Measurements from ENCODE around the gene LPIN1.
A peak's percentile ranks its signal among the peaks of the same experiment; 100 is the strongest.
"Not testable (repeated sequence)": the region's sequence is repeated elsewhere in the genome, so short reads cannot be mapped to it uniquely, and the experiment has no call there.

The LPIN1 gene

DNA sequence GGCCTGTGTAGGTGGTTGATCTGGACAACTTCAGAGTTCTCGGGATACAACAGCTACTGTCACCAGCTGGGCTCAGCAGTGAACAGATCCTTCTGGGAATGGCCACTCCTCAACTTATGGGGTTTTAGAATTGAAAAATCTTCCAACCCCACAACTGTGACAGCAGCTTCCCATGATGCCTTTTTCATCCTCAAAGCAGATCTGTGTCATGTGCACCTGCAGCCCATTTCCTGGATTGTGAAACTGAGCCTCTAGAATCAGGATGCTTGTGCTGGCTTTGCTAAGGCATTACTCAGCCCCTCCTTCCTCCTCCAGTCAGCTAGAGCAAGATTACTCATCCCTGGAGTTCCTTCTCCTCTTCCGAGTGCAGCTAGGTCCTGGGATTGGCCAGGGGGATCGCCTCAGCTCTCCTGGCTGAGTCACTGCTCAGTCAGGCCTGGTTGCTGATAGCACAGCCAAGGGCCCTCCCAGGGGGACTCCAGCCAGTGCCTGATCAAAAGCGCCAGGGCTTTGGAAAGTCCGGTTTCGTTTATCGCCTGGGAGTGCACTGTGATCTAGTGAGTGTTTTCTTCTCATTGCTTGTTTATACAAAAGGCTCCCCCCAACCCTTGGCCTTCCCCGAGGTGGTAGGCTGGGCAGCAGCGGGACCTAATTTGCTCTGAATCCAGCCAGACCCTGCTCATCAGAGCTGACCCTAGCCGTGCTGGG, 2.4 kb upstream of the LPIN1 start:
- peak; percentile 69 for DNase-seq (ENCODE audit: low spot score)

- no peak for DNase-seq (ENCODE audit: low spot score)
These were observed 1.6 kb upstream of the LPIN1 start for GRCh38 chr2:11744631-11745394.

- DNase-seq (ENCODE audit: low spot score), result no peak
These were observed 638 bp upstream of the LPIN1 start for GRCh38 chr2:11745613-11746375.

DNA sequence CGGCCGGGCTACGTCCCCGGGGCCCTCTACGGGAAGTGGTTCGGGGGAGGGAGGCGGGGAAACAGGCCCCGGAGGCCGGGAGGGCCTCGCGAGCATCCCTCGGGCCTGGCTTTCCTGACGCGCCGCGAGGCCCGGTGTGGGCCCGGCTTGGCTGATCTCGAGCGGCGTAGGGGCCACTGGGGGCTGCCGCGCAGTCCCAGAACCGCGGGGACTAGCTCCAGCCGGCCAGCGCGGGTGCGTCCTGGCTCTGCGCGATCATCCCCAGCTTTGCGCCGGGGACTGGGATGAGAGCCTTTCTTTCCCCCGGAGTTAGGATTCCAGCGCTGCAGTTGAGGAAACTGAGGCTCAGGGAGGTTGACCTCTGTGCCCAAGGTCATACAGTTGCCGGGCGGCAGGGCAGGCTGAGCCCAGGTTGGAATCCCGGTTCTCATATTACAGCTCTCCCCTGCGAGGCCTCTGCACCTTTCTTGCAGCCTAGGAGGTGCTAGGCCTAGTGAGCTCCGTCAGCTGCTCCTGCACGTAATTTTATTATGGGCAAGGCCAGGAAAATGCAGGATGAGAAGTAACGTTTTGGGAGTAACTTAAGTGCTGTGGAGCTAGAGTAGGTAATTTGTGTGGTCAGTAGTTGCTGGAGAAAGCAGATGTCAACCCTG, 501 bp downstream of the LPIN1 start:
- DNase-seq (ENCODE audit: low spot score), result no peak

DNA sequence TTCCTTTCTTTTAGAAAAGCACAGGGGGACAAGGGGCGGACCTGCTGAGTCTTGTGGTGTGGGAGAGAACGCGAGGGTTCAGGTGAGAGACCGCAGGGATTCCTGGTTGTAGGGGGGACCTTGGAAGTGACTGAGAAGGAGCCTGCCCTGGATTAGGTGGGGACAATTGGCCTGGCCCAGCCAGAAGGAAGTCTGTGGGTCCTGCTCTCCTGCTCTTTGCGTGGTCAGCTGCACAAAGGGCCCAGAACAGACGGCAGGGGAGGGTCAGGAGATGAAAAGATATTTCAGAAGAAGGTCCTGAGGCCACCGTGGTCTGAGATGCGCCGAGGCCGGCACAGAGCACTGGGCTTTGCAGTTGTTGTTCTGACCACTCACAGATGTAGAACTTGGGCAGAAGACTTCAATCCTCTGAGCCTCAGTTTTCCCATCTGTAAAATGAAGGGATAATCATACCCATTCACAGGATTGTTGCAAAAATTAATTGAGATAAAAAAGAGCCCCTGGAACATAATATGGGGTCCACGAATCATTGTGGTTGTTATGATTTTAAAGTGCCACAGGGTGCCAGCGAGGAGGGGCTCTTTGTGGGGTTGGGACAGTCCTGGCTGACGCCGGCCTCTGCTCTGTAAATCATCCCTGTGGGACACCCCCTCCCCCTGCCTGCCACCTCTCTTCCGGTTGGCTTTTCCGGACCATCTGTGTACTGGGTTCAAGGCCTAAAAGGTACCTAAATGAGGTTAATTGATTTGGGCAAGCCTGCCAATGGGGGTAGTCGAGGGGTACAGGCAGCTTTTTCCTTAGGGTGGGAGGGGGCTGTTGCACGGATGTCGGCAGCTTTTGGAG, 1.8 kb downstream of the LPIN1 start:
- no peak for DNase-seq (ENCODE audit: low spot score)

- DNase-seq (ENCODE audit: low spot score), result no peak
These were observed 2.6 kb downstream of the LPIN1 start for GRCh38 chr2:11748861-11749645.

DNA sequence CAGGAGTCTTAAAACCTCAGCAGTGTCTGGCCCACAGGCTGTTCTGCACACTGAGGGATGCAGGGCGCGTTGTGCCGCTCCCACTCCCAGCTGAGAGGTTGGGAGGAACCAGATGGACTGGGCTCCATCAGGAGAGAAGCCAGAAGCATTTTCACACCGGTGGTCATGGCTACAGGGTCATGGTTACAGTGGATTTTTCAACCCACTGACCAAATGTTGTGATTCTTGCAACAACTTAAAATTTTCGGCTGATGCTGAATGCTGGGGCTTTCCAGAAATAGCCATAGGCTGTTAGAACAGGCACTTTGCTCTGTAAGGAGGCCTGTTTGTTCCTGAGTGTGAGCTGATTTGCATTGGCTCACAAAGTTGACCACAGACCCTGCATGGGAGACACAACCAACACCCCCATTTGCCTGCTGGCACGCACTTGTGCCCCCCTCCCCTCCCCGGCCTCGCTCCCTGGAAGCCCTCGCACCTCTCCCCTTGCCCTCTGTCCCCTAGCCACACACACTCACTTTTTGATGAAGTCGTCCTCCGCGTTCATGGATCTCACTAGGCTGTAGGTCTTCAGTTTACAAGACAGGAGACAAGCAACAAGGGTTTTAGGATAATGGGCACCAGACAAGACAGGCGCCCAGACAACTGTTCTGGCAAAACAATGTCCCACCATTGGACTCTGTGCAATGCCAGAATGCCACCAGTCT, 3.4 kb downstream of the LPIN1 start:
- no peak for DNase-seq (ENCODE audit: low spot score)

DNA sequence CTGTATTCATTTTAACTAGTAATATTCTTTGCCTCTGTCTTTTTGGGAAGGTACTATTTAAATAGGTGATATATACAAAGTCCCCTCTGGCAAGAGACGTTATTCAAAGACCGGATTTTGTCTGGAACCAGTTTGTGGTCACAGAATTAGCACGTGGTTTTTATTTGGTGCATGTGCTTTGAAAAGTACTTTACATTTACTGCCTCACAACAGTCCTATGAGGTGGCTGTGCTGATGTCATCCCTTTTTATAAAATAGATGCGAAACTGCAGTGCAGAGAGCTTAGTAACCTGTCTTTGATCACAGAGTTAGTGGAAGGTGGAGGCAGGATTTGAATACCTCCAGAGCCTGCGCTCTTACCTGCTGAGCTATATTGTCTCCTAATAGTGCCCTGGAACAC, 4.0 kb downstream of the LPIN1 start:
- DNase-seq (ENCODE audit: low spot score), result peak; percentile 73

DNA sequence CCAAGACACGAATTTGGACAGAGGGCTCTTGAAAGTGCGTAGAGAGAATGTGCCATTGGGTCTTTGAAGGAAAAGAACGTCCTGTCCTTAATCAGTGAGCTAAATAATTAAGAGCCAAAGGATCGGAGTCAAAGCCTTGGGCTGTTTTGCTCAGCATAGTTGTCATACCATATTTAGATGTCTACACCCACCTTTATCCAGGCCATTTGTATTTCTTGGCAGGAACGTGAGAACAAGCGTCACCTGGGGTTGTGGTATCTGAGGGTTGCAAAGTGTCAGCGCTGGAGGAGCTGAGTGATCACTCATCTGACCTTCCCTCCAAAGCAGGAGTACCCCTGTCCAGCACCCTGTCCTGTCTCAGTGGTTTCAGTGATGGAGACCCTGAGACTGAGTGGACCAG, 4.5 kb downstream of the LPIN1 start:
- no peak for DNase-seq (ENCODE audit: low spot score)

DNA sequence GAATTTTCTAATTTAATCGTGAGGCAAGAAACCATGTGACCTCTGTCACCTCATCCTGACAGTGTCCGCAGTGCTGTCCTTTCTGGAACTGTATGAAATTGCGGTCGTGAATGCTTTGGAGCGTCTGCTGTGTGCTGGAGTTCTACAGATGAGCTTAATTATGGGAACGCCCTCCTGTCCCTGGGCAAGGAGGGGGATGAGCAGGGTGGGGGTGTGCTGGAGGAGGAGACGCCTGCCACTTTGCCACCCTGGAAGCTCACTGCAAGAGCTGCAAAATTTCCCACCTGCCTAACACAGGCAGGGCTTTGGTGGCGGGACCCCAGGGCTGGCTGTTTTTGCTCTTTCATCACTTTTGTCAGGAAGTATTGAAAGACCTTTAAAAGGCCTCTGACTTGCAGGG, 6.5 kb downstream of the LPIN1 start:
- no peak for DNase-seq (ENCODE audit: low spot score)

- DNase-seq (ENCODE audit: low spot score), result peak; percentile 61
These were observed 7.0 kb downstream of the LPIN1 start for GRCh38 chr2:11753452-11753885.

- DNase-seq (ENCODE audit: low spot score), result peak; percentile 72
These were observed 7.7 kb downstream of the LPIN1 start for GRCh38 chr2:11753886-11754699.

DNA sequence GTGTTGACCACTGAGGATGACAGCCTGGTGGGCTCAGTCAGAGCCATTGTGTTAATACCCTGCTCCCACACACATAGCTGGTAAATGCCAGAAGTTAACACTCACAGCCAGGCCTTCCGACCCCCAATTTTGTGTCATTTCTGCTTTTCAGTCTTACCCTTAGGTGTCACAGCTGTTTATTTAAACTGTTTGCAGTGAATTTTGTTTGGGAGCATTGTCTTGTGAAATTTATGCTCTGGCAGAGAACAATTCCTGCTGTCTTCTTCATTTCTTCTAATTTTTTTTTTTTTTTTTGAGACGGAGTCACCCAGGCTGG, 8.2 kb downstream of the LPIN1 start:
- DNase-seq (ENCODE audit: low spot score), result no peak

GRCh38 chr2:11757101-11757500, 10.7 kb downstream of the LPIN1 start:
- DNase-seq (ENCODE audit: low spot score), result peak; percentile 48

GRCh38 chr2:11758187-11758586, 11.8 kb downstream of the LPIN1 start:
- DNase-seq (ENCODE audit: low spot score), result no peak

GRCh38 chr2:11758647-11759046, 12.2 kb downstream of the LPIN1 start:
- no peak for DNase-seq (ENCODE audit: low spot score)

DNA sequence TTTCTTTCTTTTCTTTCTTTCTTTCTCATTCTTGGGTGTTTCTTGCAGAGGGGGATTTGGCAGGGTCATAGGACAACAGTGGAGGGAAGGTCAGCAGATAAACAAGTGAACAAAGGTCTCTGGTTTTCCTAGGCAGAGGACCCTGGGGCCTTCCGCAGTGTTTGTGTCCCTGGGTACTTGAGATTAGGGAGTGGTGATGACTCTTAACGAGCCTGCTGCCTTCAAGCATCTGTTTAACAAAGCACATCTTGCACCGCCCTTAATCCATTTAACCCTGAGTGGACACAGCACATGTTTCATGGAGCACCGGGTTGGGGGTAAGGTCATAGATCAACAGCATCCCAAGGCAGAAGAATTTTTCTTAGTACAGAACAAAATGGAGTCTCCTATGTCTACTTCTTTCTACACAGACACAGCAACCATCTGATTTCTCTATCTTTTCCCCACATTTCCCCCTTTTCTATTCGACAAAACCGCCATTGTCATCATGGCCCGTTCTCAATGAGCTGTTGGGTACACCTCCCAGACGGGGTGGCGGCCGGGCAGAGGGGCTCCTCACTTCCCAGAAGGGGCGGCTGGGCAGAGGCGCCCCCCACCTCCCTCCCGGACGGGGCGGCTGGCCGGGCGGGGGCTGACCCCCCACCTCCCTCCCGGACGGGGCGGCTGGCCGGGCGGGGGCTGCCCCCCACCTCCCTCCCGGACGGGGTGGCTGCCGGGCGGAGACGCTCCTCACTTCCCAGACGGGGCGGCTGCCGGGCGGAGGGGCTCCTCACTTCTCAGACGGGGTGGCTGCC, 12.9 kb downstream of the LPIN1 start:
- not testable (repeated sequence) for DNase-seq (ENCODE audit: low spot score)

DNA sequence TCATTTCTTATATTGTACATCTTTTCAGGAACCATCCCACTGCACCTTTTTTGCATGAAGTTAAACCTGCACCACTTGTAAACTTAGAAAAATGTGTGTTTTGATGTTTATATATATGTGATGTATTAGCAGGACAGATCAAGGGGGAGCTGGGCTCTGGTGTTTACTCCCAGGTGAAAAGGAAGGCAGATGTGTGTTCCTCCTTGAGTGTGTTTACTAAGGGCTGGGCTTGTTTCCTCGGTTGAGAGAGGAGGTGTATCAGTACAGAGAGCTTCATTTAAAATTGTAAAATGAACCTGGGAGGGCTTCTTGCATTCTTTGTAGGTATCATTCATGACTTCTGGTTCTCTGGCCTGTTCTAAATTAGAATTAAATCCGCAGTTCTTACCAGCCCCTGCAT, 14.8 kb downstream of the LPIN1 start:
- no peak for DNase-seq (ENCODE audit: low spot score)
